Esophagus squamous epithelium (tissue), 4 donors: Measurements from ENCODE around the gene SLC26A3.
"Not testable (repeated sequence)": the region's sequence is repeated elsewhere in the genome, so short reads cannot be mapped to it uniquely, and the experiment has no call there.

Source experiments
- POLR2A ChIP-seq, 4 donors: fragments of 450-650 bp; IDR thresholded peaks; one replicate each; pipeline ENCODE4 v1.6.1; 2017; ENCODE audit warnings: antibody characterized with exemption in 4 of 4, mild to moderate bottlenecking in 4 of 4, moderate library complexity in 3 of 4
- TF ChIP-seq, protein P1 (sequence below), 6 experiments: fragments of 450-650 bp in 4 of 6; fragments of 200-600 bp in 2 of 6; sonication (generic) in 2 of 6; IDR thresholded peaks; one replicate each; pipeline ENCODE4 v1.5.1; 2016 to 2019; ENCODE audit warnings: antibody characterized with exemption in 6 of 6, mild to moderate bottlenecking in 4 of 6, moderate library complexity in 4 of 6

DNA sequence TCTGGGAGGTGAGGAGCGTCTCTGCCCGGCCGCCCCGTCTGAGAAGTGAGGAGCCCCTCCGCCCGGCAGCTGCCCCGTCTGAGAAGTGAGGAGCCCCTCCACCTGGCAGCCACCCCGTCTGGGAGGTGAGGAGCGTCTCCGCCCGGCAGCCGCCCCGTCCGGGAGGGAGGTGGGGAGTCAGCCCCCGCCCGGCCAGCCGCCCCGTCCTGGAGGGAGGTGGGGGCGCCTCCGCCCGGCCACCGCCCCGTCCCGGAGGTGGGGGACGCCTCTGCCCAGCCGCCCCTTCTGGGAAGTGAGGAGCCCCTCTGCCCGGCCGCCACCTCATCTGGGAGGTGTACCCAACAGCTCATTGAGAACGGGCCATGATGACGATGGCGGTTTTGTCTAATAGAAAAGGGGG, 45.2 kb upstream of the SLC26A3 start:
- TF ChIP-seq, protein P1, sequence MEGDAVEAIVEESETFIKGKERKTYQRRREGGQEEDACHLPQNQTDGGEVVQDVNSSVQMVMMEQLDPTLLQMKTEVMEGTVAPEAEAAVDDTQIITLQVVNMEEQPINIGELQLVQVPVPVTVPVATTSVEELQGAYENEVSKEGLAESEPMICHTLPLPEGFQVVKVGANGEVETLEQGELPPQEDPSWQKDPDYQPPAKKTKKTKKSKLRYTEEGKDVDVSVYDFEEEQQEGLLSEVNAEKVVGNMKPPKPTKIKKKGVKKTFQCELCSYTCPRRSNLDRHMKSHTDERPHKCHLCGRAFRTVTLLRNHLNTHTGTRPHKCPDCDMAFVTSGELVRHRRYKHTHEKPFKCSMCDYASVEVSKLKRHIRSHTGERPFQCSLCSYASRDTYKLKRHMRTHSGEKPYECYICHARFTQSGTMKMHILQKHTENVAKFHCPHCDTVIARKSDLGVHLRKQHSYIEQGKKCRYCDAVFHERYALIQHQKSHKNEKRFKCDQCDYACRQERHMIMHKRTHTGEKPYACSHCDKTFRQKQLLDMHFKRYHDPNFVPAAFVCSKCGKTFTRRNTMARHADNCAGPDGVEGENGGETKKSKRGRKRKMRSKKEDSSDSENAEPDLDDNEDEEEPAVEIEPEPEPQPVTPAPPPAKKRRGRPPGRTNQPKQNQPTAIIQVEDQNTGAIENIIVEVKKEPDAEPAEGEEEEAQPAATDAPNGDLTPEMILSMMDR (IDR thresholded peaks at IDR 0.05) = not testable (repeated sequence)
- not testable (repeated sequence) for TF ChIP-seq POLR2A (IDR thresholded peaks at IDR 0.05)
